ENCODE measurements around the gene CDH11. TPM values are rescaled to one million over a fixed set of nuclear protein-coding genes. Genes with fewer than 3 reads are reported as not detected.

Gene CDH11
- total RNA-seq, 2 experiments from 2014 or later = not detected

DNA sequence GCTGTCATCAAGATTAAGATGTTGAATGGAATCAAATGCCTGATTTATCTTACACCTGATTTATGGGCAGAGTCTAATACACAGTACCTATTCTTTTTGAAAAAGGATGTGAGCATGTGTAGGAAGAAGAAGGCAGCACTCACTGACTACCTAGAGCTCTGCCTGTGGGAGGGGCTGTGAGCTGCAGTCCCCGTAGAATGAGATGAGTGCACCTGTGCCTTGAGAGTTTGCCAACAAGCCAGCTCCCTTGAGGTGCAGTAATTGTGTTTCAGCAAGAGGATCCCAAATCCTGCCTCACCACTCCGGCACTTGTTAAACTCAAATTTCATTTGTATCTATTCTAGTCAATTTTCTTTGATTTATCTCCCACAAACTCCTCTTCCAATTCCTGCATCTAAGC lies 46.0 kb downstream of the CDH11 start:
- ChIA-PET POLR2A (no interaction called here), CTCF (no interaction called here)

DNA sequence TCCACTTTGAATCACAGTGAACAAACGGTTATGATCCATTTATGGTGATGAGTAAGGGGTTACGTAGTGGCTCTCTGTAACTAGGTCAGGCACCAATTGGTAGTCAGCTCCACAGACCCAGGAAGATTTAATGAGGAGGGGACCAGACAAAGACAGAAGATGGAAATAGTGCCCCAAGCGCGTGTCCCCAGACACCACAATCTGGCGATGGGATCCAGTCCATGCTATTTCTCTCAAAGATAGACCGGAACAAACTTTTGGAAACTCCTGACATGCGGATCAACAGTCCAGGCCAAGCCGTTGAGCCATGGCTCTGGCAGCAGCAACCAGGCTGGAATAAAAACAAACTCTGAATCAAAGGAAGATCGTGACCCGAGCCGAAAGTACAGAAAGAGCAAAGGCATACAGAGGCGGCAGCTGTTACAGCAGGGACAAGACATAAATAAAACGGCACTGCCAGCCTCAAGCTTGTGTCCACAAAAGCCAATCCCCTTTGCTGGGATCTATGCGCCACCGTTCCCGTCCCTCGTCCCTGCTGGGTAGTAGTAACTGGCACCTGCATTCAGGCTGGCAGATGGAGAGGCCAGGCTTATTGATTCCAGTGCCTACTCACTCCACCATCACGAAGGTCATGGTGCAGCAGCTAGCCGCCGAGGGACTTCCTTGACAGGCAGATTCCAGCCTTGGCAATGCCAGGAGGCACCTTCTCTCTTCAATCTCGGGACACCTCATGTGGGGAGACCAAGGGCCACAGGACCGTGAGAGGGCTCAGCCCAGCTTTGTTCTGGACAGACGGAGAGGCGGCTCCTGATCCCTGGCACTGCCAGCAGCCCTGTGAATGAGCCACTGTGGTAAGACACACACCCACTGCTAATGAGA lies 50.2 kb downstream of the CDH11 start:
- ChIA-PET POLR2A (no interaction called here), CTCF (no interaction called here)

DNA sequence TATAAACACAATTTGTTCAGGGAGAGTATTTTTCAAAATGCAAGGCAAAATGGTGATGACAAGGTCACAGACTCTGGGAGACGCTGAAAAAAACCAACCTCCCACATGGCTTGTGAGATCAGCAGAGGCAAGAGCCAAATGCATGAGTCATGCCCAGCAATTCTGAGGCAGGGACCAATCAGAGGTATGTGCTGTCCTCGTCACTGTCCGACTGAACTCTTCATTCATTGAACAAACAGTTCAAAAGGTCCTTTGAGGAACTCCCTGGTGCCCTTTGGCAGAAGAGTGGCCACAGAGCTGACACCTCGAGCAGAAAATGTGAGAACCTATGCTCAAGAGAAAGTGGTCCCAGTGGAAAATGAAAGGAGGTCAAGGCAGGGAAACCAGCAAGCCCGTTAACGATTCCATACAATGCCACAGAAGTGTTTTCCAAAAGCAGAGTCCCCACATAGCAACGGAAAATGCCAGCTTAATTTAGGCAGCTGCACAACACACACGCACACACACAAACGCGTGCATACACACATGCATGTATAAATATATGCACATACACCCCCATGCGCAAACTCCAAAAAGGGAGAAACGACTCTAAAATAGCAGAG lies 50.9 kb downstream of the CDH11 start:
- CTCF ChIA-PET = no interaction called here
- POLR2A ChIA-PET = no interaction called here

DNA sequence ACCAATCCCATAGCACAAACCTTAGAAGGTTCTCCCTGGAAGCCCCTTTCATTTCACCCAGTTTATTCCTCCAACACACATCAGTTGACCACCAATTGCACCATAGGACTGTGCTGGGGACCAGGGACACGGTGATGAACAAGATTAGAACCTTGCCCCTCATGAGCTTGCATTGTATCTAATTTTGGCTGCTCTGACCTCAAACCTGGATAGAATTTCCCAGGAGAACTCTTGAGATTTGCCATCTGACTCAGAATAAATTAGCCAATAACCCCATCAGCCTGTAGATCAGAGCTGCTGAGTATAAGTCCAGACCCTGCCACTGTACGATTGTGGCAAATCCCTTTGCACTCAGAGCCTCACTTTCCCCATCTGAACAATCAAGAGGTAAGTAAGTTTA lies 52.1 kb downstream of the CDH11 start:
- ChIA-PET CTCF (no interaction called here), POLR2A (no interaction called here)

DNA sequence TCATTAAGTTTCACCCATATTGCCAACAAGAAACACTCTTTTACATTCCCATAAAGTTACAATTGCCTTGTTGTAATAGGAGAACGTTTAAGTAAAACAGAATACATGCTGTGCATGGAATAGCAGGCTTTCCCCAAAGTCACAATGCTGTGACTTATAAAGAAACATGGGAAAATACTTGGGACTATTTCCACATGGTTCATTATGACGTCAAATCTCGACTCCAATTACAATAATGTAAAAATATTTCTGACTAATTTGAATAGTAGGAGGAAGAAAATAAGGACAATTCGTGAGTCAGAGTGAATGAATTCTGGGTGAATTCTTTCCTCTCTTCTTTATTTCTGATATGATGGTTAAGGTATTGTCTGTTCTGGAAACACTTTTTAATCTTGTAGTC lies 52.8 kb downstream of the CDH11 start:
- ChIA-PET CTCF (no interaction called here), POLR2A (no interaction called here)

DNA sequence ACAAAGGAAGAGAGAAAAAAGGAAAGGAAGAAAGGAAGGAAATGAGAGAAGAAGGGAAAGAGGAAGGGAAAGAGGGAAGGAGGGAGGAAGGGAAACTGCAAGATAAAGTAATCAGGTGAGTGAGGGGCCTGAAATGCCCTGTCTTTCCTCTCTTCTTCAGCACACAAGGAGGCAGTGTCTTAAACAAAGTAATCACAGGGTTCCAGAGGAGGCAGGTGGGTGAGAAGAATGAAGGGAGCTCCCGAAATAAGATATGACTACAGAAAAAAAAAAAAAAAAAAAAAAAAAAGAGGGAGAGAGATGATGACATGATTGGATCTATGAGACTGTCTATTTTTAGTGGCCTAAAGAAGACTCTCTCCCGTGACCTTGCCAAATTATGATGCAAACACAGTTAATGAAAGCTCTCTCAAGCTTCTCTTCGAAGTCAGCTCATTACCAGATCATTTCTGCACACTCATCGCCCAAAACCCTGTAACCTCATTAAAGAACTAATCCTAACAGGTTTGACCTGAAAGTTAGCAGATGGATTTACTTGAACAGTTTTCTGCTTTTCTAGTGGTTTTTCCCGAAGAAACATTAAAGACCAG lies 53.6 kb downstream of the CDH11 start:
- ChIA-PET POLR2A (no interaction called here), CTCF (no interaction called here)

DNA sequence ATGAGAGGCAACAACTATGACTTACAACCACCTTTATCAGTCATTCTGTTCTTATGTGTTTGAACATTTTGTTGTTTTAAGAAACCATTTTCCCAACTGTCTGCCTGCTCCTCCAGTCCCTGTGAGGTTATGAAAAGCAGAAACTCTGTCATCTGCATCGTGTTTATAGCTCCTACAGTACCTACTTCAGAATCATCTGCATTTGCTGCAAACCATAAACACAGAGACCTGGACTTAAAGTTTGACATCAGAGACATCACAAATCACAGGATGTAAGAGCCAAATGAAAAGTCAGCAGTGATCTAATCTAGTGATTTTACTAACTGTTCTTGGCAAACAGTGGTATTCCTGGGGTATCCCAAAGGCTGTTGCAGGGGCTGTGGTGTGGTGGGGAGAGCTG lies 55.2 kb downstream of the CDH11 start:
- POLR2A ChIA-PET = no interaction called here

DNA sequence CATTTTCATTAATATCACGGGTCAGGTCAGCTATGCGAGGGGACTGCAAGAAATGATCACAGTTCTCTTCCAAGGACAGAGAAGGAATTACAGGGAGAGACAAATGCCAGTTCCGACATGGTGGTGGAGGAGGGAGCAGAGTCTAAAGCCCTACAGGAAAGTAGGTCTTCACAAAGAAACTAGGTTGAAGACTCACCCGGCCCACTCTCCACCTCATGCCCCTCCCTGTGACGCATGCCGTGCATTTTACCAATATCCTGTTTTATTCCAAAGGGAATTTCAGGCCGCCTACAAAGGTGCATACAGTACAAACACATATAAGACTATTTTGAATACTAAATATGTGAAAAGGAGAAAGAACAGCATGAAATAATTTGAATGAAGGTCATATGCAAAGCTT lies 56.8 kb downstream of the CDH11 start:
- ChIA-PET CTCF (no interaction called here), POLR2A (no interaction called here)

More for the DNA sequence above, 55.2 kb downstream of the CDH11 start:
- CTCF ChIA-PET = no interaction called here

DNA sequence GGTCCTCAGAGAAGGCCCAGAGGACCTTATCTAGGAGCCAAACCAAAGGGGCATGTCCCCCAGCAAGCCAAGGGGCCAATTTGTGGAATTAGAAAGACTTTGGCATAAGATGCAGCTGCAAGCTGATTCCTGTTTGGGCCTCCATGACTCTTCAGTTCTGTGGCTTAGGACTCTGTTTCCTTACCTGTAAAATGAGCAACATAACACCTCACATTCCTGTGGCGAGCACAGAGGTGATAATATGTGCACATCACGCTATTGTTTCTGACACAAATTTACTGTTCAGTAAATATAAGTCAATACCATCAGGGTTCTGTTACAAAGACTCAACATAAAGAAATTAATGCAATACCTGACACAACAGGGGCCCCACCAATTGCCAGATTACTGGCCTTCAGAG lies 57.7 kb downstream of the CDH11 start:
- POLR2A ChIA-PET = no interaction called here
- CTCF ChIA-PET = no interaction called here

DNA sequence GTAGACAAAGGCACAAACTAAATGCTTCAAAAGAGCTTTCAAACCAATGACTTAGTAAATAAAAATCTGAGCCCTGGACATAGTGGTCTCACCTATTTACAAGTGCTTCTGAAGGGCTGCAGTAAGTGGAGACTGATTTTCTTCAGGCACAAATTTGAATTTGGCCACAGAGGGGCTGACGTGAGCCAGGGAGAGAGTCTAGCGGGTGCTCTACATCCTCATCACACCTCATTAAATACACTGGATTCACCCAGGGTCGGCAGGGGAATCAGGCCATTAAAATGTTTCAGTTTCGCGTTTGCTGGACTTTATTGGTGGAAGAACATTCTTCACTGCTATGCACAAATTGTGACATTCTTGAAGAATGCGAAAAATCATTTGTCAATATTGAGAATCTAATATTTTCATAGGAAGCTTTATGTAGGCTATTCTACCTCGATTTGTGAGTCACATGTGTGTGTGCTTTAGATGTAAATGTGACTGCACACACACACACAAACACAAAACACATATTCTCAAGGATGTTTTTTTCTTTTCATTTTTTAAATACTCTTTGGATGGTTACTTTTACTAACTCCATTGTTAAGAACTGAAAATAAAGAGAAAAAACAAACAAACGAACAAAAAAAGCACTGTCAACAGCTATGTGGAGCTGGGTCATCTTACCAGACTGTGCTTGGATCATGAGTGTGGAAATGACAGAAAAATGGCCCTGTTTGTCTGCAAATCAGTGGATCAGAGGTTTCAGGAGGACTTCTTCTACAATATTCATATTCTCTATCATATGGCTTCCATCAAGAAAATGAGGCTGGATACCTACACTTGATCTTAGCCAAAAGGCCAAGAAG lies 58.9 kb downstream of the CDH11 start:
- POLR2A ChIA-PET = no interaction called here
- CTCF ChIA-PET = no interaction called here

DNA sequence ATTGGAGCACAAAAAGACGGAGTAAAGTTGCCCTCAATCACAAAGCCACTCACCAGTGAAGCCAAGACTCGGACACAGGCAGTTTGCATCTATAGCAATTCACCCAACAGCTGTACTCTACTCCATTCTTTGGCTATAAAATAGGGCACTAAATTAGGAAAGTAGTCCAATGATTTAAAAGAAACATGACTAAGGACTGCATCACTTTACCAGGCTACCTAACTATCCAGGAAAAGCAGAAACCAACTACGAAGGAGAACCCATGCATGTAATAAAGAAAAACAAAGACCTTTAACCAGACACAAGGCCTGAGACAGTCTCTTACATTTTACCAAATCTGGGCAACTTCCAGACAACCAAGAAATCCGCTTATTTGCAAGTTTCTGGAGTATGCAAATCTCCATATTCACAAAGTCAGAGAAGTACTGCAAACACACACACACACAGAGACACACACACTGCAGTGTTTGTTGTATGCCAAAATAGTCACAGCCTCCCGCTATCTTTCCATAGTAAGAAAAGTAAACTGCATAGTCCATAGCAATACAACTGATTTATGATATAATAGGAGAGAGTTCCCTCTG lies 59.8 kb downstream of the CDH11 start:
- ChIA-PET CTCF (no interaction called here), POLR2A (no interaction called here)

DNA sequence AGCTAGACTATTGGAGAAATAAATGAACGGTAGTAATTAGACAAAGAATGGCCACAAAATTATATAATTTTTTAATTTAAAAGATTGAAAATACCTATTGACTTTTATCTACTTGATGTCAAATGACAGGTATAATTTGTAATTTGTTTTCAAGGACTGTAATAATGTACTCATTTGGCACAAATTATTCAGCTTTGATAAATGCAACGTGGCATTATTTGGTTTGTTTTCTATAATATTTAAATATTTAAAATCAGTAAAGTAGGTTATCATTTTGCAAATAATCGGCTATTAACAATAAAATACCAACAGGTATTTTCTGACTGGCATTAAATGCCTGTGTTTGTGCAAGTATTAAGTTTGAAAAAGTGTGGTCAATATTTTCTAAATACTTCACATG lies 60.6 kb downstream of the CDH11 start:
- ChIA-PET POLR2A (no interaction called here), CTCF (no interaction called here)

DNA sequence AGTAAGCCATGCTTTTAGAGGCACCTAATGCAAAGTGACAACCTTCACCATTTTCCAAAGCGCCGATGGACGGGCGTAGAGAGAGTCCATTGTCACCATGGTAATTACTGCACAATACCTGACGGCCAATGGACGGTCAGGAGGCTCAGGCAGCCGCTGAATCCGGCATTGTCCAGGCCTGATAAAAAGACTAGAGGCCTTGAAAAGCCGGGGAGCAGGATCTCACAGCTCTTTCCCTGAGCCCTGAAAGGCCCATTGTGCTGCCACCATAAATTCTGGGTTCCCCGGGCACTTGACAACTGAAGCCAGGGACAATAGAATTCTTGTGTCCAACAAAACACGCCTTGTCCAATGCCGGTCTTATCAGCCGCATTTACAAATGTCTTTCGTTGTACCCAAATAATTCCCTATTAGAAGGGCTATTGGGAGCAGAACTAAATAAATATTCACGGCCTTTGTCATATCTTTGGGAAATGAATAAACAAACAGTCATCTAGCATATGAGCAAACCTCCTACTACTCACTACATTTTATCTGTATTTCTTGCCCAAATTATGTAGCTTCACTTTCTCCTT lies 62.4 kb downstream of the CDH11 start:
- ChIA-PET CTCF (no interaction called here), POLR2A (no interaction called here)

DNA sequence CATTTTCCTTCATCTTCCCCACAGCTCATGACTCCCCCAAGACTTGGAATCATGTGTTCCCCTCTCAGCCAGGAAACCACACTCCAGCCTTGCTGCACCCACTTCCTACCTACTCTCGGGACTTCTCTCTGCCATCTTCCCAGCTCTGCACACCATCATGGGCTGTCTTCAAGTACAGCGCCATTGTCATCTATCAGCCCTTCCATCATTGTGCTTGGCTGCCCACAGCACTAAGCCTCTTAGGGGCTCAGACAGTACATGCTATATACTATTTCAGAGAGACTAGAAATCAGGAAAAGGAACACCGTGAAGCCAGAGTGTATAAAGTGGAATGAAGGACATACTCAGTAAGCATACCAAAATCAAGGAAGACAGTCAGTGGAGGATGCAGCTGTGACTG lies 64.7 kb downstream of the CDH11 start:
- CTCF ChIA-PET = no interaction called here
- POLR2A ChIA-PET = no interaction called here

DNA sequence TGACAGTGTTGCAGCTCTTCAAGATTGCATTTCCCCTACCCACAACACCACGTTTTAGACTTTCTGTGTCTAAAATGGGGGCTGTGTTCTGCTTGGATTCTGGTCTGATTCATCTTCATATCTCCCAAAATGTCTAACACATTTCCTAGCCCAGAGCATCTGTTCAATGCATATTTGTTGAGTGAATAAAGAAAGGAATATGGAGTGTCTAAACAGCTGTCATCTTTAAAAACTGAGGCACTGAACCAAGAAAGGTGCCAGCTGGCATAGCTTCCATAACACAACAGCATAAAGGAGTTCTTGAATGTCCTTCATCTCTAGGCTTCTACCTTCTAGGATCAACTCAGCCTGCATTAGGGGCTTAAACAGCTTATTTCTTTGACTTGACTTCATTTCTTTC lies 67.4 kb downstream of the CDH11 start:
- POLR2A ChIA-PET = no interaction called here
- CTCF ChIA-PET = interaction anchor here (0.6 kb wide), 1 partner anchor 9 kb away, joined by 4 read pairs; no protein-coding TSS in a partner anchor

DNA sequence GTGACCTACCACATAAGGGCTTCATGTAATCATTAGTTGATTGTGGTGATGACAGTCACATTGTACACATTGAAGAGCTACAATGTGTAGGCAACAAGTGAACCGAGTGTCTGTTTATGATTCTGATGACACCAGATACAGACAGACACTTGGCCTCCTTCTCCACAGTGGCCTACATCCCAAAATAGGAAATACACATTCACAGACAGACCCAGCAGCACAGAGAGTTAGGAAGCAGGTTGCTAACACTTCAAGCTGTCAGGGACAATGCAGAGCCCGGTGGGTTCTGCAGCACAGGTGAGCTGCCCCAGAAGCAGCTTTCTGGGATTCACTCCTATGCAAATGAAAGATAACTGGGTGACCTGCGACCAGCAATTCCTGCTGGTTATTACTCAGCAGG lies 72.2 kb downstream of the CDH11 start:
- ChIA-PET CTCF (no interaction called here), POLR2A (no interaction called here)

DNA sequence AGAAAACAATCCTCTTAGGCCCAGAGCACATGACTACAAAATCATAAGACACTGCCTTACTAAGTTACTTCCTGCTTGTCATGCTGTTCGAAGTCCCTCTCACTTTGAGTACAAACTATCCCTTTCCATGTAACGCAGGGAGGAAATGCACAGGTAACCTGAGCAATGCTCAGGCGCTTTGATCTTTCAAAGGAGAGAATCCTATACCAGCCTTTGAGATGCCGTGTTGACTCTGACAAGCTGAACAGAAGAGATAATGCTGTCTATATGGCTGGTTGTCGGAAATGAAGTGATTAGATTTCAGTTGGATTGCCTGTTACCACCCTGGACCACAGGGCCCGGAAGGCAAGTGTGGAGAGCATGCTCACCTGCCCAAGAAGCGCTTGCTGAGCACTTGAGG lies 75.9 kb downstream of the CDH11 start:
- CTCF ChIA-PET = no interaction called here
- POLR2A ChIA-PET = no interaction called here

DNA sequence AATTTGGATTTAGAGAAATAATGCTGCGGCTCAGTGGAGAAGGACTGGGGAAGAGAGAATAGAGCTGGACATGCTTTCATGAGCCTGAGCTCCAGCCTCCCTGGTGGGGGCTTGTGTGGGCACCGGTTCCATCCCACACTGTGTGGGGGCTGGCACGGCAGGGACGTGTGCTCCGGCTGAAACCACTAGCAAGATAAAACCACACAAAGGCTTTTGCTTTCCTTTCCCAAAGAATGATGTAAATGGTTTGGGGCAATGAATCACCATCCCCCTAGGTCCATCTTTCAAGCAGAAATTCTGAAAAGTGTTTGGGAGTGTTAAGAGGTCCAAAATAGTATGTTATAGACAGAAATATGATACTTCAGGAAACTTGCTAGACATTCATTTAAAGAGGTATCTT lies 77.0 kb downstream of the CDH11 start:
- POLR2A ChIA-PET = no interaction called here
- CTCF ChIA-PET = interaction anchor here (0.6 kb wide), 1 partner anchor 9 kb away, joined by 4 read pairs; no protein-coding TSS in a partner anchor

DNA sequence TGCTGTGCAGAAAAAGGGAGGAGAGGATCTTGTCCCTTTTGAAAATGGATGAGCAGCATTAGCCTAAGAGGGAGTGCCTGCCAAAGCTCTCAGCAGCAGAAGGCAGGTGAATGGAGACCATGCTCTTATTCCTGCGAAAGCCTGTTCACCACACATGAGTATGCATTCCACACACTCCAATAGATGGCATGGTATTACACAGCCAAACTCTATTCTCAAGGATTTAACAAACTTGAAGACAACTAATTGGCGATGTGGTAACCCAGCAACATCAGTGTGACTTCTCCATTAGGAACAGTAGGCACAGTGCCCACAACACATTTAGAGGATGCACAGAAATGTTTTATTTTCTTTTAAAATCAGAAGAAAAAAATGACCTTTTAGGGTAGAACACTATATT lies 77.8 kb downstream of the CDH11 start:
- CTCF ChIA-PET = no interaction called here
- POLR2A ChIA-PET = no interaction called here
